A673 (cell line): ENCODE results near the gene ZYG11B. TPM values are rescaled to one million over a fixed set of nuclear protein-coding genes. Genes with fewer than 3 reads are reported as not detected.
"Not testable (repeated sequence)": the region's sequence is repeated elsewhere in the genome, so short reads cannot be mapped to it uniquely, and the experiment has no call there.

Experiments
- BruUV-seq: library from RNA; stranded (reverse); fragments of 400-500 nt; replicated peaks from 2 replicates; lab custom pipeline; 2021; lab: Mats Ljungman, UMichigan
- CTCF ChIA-PET: fragments of 300-600 bp; sonication (Branson Sonifier 250); formaldehyde crosslinking; loops from one replicate; lab custom pipeline; 2022; ENCODE audit warnings: antibody characterized with exemption; lab: Charles Lee
- POLR2A ChIA-PET: fragments of 300-600 bp; sonication (Branson Sonifier 250); formaldehyde crosslinking; loops from one replicate; lab custom pipeline; 2022; ENCODE audit warnings: antibody characterized with exemption; ENCODE audit not compliant: low non-redundant PET; lab: Charles Lee
- DNase-seq: peaks from one replicate; pipeline ENCODE4 v3.0.0-alpha.2; 2015; ENCODE audit warnings: low spot score
- H3K27ac ChIP-seq: fragments of 200-600 bp; sonication (generic); 2 replicates; pipeline ENCODE4 v1.5.1; 2016; ENCODE audit warnings: mixed run types, low read depth, mild to moderate bottlenecking, mixed read lengths, antibody characterized with exemption, low read length; ENCODE audit not compliant: poor library complexity, severe bottlenecking
- H3K27me3 ChIP-seq: fragments of 200-600 bp; sonication (generic); replicated peaks from 2 replicates; pipeline ENCODE4 v1.6.1; 2017; ENCODE audit warnings: mixed run types, low read depth, mild to moderate bottlenecking, mixed read lengths, antibody characterized with exemption, low read length; ENCODE audit not compliant: insufficient read depth, poor library complexity
- H3K36me3 ChIP-seq: fragments of 200-600 bp; sonication (generic); 2 replicates; pipeline ENCODE4 v1.6.1; 2016; ENCODE audit warnings: mixed run types, mild to moderate bottlenecking, mixed read lengths, antibody characterized with exemption, low read length; ENCODE audit not compliant: insufficient read depth, poor library complexity, severe bottlenecking
- H3K4me1 ChIP-seq: fragments of 200-600 bp; sonication (generic); 2 replicates; pipeline ENCODE4 v1.6.1; 2017; ENCODE audit warnings: mixed run types, mild to moderate bottlenecking, mixed read lengths, antibody characterized with exemption, low read length; ENCODE audit not compliant: insufficient read depth, poor library complexity, severe bottlenecking
- H3K4me3 ChIP-seq: fragments of 200-600 bp; sonication (generic); 2 replicates; pipeline ENCODE4 v1.5.1; 2016; ENCODE audit warnings: low read depth, mixed run types, mild to moderate bottlenecking, mixed read lengths, low read length; ENCODE audit not compliant: poor library complexity, severe bottlenecking
- H3K9me3 ChIP-seq: fragments of 200-600 bp; sonication (generic); 2 replicates; pipeline ENCODE4 v1.6.1; 2016; ENCODE audit warnings: mixed run types, low read depth, mild to moderate bottlenecking, mixed read lengths, antibody characterized with exemption, low read length; ENCODE audit not compliant: poor library complexity, severe bottlenecking
- CTCF ChIP-seq: fragments of 300-800, 200-600 bp; sonication (generic); conservative IDR thresholded peaks from 2 replicates; pipeline ENCODE4 v1.5.1; 2017; ENCODE audit warnings: low read depth, mild to moderate bottlenecking, antibody characterized with exemption, low read length, moderate library complexity, mixed read lengths
- EZH2 ChIP-seq: fragments of 200-600 bp; sonication (generic); IDR thresholded peaks from 2 replicates; pipeline ENCODE4 v1.6.1; 2017; ENCODE audit warnings: borderline replicate concordance, low read depth, mild to moderate bottlenecking, mixed read lengths, antibody characterized with exemption, low read length; ENCODE audit not compliant: poor library complexity, severe bottlenecking
- intact Hi-C: fragments of 100-400 bp; cut with micrococcal nuclease; formaldehyde crosslinking; loops from one replicate; pipeline ENCODE4 v1.10.0; 2022; ENCODE audit not compliant: unreplicated experiment
- total RNA-seq: library from RNA; stranded (reverse); gene quantifications from 2 replicates; pipeline ENCODE4 v1.2.3, GENCODE V29; 2021

Gene ZYG11B
- total RNA-seq, 1 experiment from 2014 or later, result 23.1 TPM

GRCh38 chr1:52867087-52867863, 141.0 kb downstream of the ZYG11B start:
- Histone ChIP-seq H3K4me3 (no peak overlapping the region), H3K4me1 (no peaks in the 10 kb centered on the region), H3K36me3 (no peaks in the 10 kb centered on the region), H3K27me3 (no peaks in the 10 kb centered on the region), H3K9me3 (no peaks in the 10 kb centered on the region), H3K27ac (no peak overlapping the region)
- BruUV-seq, result no TSS peak
- no peak for DNase-seq
- CTCF ChIA-PET, result no interaction called here
- POLR2A ChIA-PET, result no interaction called here
- TF ChIP-seq EZH2 (no peak), CTCF (no peak)
- intact Hi-C loops, result no loop called here

GRCh38 chr1:52869727-52870126, 143.5 kb downstream of the ZYG11B start:
- intact Hi-C loops, BruUV-seq: not testable (repeated sequence)

GRCh38 chr1:52876843-52877242, 150.6 kb downstream of the ZYG11B start:
- no peak for DNase-seq
- ChIA-PET POLR2A (no interaction called here), CTCF (no interaction called here)
- Histone ChIP-seq H3K27me3 (no peaks in the 10 kb centered on the region), H3K4me3 (no peak overlapping the region), H3K36me3 (no peaks in the 10 kb centered on the region), H3K9me3 (no peaks in the 10 kb centered on the region), H3K4me1 (no peaks in the 10 kb centered on the region), H3K27ac (no peak overlapping the region)
- BruUV-seq, result no TSS peak
- TF ChIP-seq EZH2 (no peak), CTCF (no peak)
- intact Hi-C loops, result no loop called here

More at GRCh38 chr1:52869727-52870126, 143.5 kb downstream of the ZYG11B start:
- H3K4me1 ChIP-seq, H3K4me3 ChIP-seq, DNase-seq, H3K36me3 ChIP-seq, CTCF ChIA-PET, H3K9me3 ChIP-seq, H3K27ac ChIP-seq, H3K27me3 ChIP-seq, POLR2A ChIA-PET: not testable (repeated sequence)

Other genes with a start within 250 kb of the ZYG11B start
- 71.2 and 81.3 TPM in 2 replicates for gene TUT4, start 173.4 kb upstream of the ZYG11B start, total RNA-seq
- gene GPX7, start 124.1 kb upstream of the ZYG11B start, total RNA-seq, result 25.2 and 30.8 TPM in 2 replicates
- gene SHISAL2A, start 93.3 kb upstream of the ZYG11B start, total RNA-seq, result not detected in 2 replicates
- gene COA7, start 28.1 kb upstream of the ZYG11B start, total RNA-seq, result 52.1 and 53.4 TPM in 2 replicates
- gene ZYG11A, start 116.3 kb downstream of the ZYG11B start, total RNA-seq, result 0.17 and 0.31 TPM in 2 replicates
- 7.4 and 14.6 TPM in 2 replicates for gene ECHDC2, start 195.3 kb downstream of the ZYG11B start, total RNA-seq
- 73.2 and 83.4 TPM in 2 replicates for gene SCP2, start 200.8 kb downstream of the ZYG11B start, total RNA-seq